HG02678 (cell line): ENCODE results near the gene PMM2.
"Not testable (repeated sequence)": the region's sequence is repeated elsewhere in the genome, so short reads cannot be mapped to it uniquely, and the experiment has no call there.

Experiments
- ATAC-seq: cut with Tn5 transposase; IDR thresholded peaks from one replicate; pipeline ENCODE4 v1.9.1; 2021; ENCODE audit warnings: mild to moderate bottlenecking, moderate library complexity; ENCODE audit not compliant: unreplicated experiment

Gene PMM2

GRCh38 chr16:8866118-8866883 is 68.7 kb downstream of the PMM2 start:
- no peak for ATAC-seq

GRCh38 chr16:8866884-8867215 is 69.2 kb downstream of the PMM2 start:
- no peak for ATAC-seq

GRCh38 chr16:8867216-8867931 is 69.7 kb downstream of the PMM2 start:
- no peak for ATAC-seq

- no peak for ATAC-seq
These were observed 70.3 kb downstream of the PMM2 start for GRCh38 chr16:8867932-8868415.

GRCh38 chr16:8868416-8869211 is 71.0 kb downstream of the PMM2 start, which contains the start of gene CARHSP1:
Gene CARHSP1, minus strand, starts transcription at chr16:8869006. Its CDS starts 9,678 bp downstream, at chr16:8859328.
- peak; percentile 68 for ATAC-seq

GRCh38 chr16:8869212-8869987 is 71.8 kb downstream of the PMM2 start:
- no peak for ATAC-seq

GRCh38 chr16:8869988-8870241 is 72.3 kb downstream of the PMM2 start:
- ATAC-seq = not testable (repeated sequence)

- no peak for ATAC-seq
These were observed 74.4 kb downstream of the PMM2 start for GRCh38 chr16:8872071-8872470.

GRCh38 chr16:8872967-8873865 is 75.6 kb downstream of the PMM2 start:
- no peak for ATAC-seq

- ATAC-seq = not testable (repeated sequence)
These were observed 76.2 kb downstream of the PMM2 start for GRCh38 chr16:8873866-8874195.

- no peak for ATAC-seq
These were observed 76.7 kb downstream of the PMM2 start for GRCh38 chr16:8874388-8874787.

- ATAC-seq = not testable (repeated sequence)
These were observed 77.7 kb downstream of the PMM2 start for GRCh38 chr16:8875317-8875716.

GRCh38 chr16:8877894-8878522 is 80.4 kb downstream of the PMM2 start:
- no peak for ATAC-seq

GRCh38 chr16:8878523-8878911 is 80.9 kb downstream of the PMM2 start:
- no peak for ATAC-seq

GRCh38 chr16:8880839-8881510 is 83.3 kb downstream of the PMM2 start:
- no peak for ATAC-seq

- ATAC-seq = no peak
These were observed 84.5 kb downstream of the PMM2 start, which contains the start of gene LITAFD for GRCh38 chr16:8882041-8882617. Gene LITAFD, plus strand, starts transcription at chr16:8882351. Its CDS starts 2,005 bp downstream, at chr16:8884356.

GRCh38 chr16:8882725-8883377 is 85.2 kb downstream of the PMM2 start:
- no peak for ATAC-seq
